ENCODE results near the gene RRP36. TPM values are rescaled to one million over a fixed set of nuclear protein-coding genes. Genes with fewer than 3 reads are reported as not detected.
A peak's percentile ranks its signal among the peaks of the same experiment; 100 is the strongest.

Gene RRP36
- total and polyA plus RNA-seq, 4 donors: 23.4 to 33.4 (median 26.2) TPM

DNA sequence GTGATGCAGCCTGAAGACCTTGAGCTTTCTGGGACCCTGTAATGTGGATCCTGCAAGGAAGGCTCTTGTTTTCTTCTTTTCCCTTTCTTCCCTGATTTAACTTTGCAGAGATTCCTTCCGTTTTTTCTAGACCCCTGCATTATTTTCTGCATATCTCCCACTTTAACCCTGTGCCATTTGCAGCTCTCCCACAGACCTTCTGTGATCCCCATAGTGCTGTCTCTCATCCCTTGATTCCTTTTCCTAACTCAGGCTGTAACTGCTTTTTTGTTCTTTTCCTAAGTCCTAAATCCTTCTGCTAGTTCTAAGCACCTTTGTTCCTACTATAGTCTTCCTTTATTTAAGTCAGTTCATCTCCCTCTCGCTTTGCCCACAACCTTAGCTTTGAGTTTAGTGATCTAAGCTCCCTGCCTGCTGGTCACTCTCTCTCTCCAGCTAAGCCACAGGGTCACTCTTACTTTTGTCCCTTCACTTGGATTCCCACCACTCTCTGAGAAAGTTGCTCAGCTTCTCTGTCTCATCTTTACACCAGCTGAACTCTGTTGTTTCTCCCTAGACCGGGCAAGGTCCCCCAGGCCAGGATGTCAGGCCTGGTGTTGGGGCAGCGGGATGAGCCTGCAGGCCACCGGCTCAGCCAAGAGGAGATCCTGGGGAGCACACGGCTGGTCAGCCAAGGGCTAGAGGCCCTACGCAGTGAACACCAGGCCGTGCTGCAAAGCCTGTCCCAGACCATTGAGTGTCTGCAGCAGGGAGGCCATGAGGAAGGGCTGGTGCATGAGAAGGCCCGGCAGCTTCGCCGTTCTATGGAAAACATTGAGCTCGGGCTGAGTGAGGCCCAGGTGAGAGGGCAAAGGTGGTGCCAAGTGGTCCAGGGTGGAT, 39.6 kb downstream of the RRP36 start:
- H3K9ac ChIP-seq (ENCODE audit: low read depth in 1 of 2, low read length in 2 of 2): peak overlapping the region; percentile 3 to 65
- no peak for TF ChIP-seq REST (IDR thresholded peaks at IDR 0.05)
- TF ChIP-seq RXRA (IDR thresholded peaks at IDR 0.05): no peak
- TF ChIP-seq, protein P1, sequence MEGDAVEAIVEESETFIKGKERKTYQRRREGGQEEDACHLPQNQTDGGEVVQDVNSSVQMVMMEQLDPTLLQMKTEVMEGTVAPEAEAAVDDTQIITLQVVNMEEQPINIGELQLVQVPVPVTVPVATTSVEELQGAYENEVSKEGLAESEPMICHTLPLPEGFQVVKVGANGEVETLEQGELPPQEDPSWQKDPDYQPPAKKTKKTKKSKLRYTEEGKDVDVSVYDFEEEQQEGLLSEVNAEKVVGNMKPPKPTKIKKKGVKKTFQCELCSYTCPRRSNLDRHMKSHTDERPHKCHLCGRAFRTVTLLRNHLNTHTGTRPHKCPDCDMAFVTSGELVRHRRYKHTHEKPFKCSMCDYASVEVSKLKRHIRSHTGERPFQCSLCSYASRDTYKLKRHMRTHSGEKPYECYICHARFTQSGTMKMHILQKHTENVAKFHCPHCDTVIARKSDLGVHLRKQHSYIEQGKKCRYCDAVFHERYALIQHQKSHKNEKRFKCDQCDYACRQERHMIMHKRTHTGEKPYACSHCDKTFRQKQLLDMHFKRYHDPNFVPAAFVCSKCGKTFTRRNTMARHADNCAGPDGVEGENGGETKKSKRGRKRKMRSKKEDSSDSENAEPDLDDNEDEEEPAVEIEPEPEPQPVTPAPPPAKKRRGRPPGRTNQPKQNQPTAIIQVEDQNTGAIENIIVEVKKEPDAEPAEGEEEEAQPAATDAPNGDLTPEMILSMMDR (IDR thresholded peaks at IDR 0.05; ENCODE audit: low read depth, low read length, missing input control): no peak
- TF ChIP-seq FOXA1 (IDR thresholded peaks at IDR 0.05): no peak
- peaks cover 0 to 42% (median 31%) of the 10 kb centered on the region in 4 donors for H3K4me1 ChIP-seq (ENCODE audit: control insufficient read depth in 4 of 4, insufficient read depth in 4 of 4, low read length in 3 of 4)
- WGBS: 31% methylated on average over 12 of the region's 12 CpGs
- no peaks in the 10 kb centered on the region for H3K27me3 ChIP-seq (ENCODE audit: control insufficient read depth in 4 of 4, insufficient read depth in 4 of 4, low read length in 3 of 4)
- H3K4me3 ChIP-seq (ENCODE audit: low read depth in 1 of 3, low read length in 3 of 3): peak overlapping the region; percentile 56 to 83 (median 68)
- DNase-seq (ENCODE audit: low spot score): no peak
- no peaks in the 10 kb centered on the region for H3K9me3 ChIP-seq (ENCODE audit: control insufficient read depth in 4 of 4, low read length in 3 of 4)
- peaks cover 5 to 24% (median 18%) of the 10 kb centered on the region in 4 donors for H3K36me3 ChIP-seq (ENCODE audit: control insufficient read depth in 4 of 4, insufficient read depth in 3 of 4, low read depth in 1 of 4, low read length in 3 of 4)
- peak overlapping the region; percentile 83 to 88 for H3K27ac ChIP-seq (ENCODE audit: low read depth in 1 of 2, low read length in 2 of 2)

- H3K36me3 ChIP-seq (ENCODE audit: control insufficient read depth in 4 of 4, insufficient read depth in 3 of 4, low read depth in 1 of 4, low read length in 3 of 4): peaks cover 7 to 29% (median 25%) of the 10 kb centered on the region in 4 donors
- H3K27ac ChIP-seq (ENCODE audit: low read depth in 1 of 2, low read length in 2 of 2): no peak overlapping the region
- no peaks in the 10 kb centered on the region for H3K9me3 ChIP-seq (ENCODE audit: control insufficient read depth in 4 of 4, low read length in 3 of 4)
- no peak overlapping the region for H3K4me3 ChIP-seq (ENCODE audit: low read depth in 1 of 3, low read length in 3 of 3)
- H3K27me3 ChIP-seq (ENCODE audit: control insufficient read depth in 4 of 4, insufficient read depth in 4 of 4, low read length in 3 of 4): no peaks in the 10 kb centered on the region
- H3K9ac ChIP-seq (ENCODE audit: low read depth in 1 of 2, low read length in 2 of 2): no peak overlapping the region
- 88% methylated on average over 2 of the region's 2 CpGs for WGBS
- peaks cover 0 to 42% (median 31%) of the 10 kb centered on the region in 4 donors for H3K4me1 ChIP-seq (ENCODE audit: control insufficient read depth in 4 of 4, insufficient read depth in 4 of 4, low read length in 3 of 4)
- DNase-seq (ENCODE audit: low spot score): no peak
- no peak for TF ChIP-seq YY1 (IDR thresholded peaks at IDR 0.05)
- no peak for TF ChIP-seq NR2F2 (IDR thresholded peaks at IDR 0.05)
- TF ChIP-seq HNF4A (conservative IDR thresholded peaks at IDR 0.05): no peak
- TF ChIP-seq EGR1 (IDR thresholded peaks at IDR 0.05; ENCODE audit: low read depth in 2 of 2): no peak
- TF ChIP-seq, protein P1 (IDR thresholded peaks at IDR 0.05; ENCODE audit: low read depth, low read length, missing input control): no peak
- TF ChIP-seq TAF1 (conservative IDR thresholded peaks at IDR 0.05): no peak
- no peak for TF ChIP-seq HNF4G (IDR thresholded peaks at IDR 0.05)
- no peak for TF ChIP-seq RXRA (IDR thresholded peaks at IDR 0.05)
- no peak for TF ChIP-seq FOXA1 (IDR thresholded peaks at IDR 0.05)
- no peak for TF ChIP-seq ATF3 (IDR thresholded peaks at IDR 0.05)
- no peak for TF ChIP-seq GABPA (IDR thresholded peaks at IDR 0.05 in 1 of 2, conservative IDR thresholded peaks at IDR 0.05 in 1 of 2)
- TF ChIP-seq RAD21 (IDR thresholded peaks at IDR 0.05): no peak
- no peak for TF ChIP-seq ZBTB33 (IDR thresholded peaks at IDR 0.05)
- TF ChIP-seq SP1 (IDR thresholded peaks at IDR 0.05): no peak
- TF ChIP-seq REST (IDR thresholded peaks at IDR 0.05): no peak
- TF ChIP-seq FOXA2 (IDR thresholded peaks at IDR 0.05): no peak
These were observed 40.4 kb downstream of the RRP36 start for GRCh38 chr6:43061861-43062260.
